ACC112 (cell line): ENCODE results near the gene PRR19.

ENCODE experiments used
- H2AFZ ChIP-seq: fragments of 200-600 bp; sonication (generic); one replicate; pipeline ENCODE4 v1.6.0; 2017; ENCODE audit warnings: antibody characterized with exemption, low read length; ENCODE audit not compliant: unreplicated experiment
- H3K27ac ChIP-seq: fragments of 200-600 bp; sonication (generic); 2 replicates; pipeline ENCODE4 v1.5.1; 2014; ENCODE audit warnings: low read depth, mild to moderate bottlenecking, antibody characterized with exemption, low read length, moderate library complexity
- H3K27me3 ChIP-seq: fragments of 200-600 bp; sonication (generic); 2 replicates; pipeline ENCODE4 v1.6.1; 2014; ENCODE audit warnings: mild to moderate bottlenecking, antibody characterized with exemption, low read length, moderate library complexity, mixed read lengths; ENCODE audit not compliant: insufficient read depth
- H3K36me3 ChIP-seq: fragments of 200-600 bp; sonication (generic); 2 replicates; pipeline ENCODE4 v1.6.1; 2016; ENCODE audit warnings: mild to moderate bottlenecking, antibody characterized with exemption, low read length, moderate library complexity, mixed read lengths; ENCODE audit not compliant: insufficient read depth
- H3K4me1 ChIP-seq: fragments of 200-600 bp; sonication (generic); one replicate; pipeline ENCODE4 v1.6.1; 2016; ENCODE audit warnings: low read length, mixed read lengths; ENCODE audit not compliant: insufficient read depth, unreplicated experiment, control insufficient read depth
- H3K4me3 ChIP-seq: fragments of 200-600 bp; sonication (generic); 2 replicates; pipeline ENCODE4 v1.5.1; 2014; ENCODE audit warnings: mild to moderate bottlenecking, low read depth, low read length
- H3K79me2 ChIP-seq: fragments of 200-600 bp; sonication (generic); one replicate; pipeline ENCODE4 v1.6.0; 2016; ENCODE audit warnings: low read length; ENCODE audit not compliant: control insufficient read depth, unreplicated experiment, insufficient read depth

The PRR19 gene

GRCh38 chr19:42290523-42291434 lies 11.2 kb upstream of the PRR19 start:
- H3K36me3 ChIP-seq, result 0 out of 2 replicates have a peak, but pooled peaks cover 5% of the 10 kb centered on the region
- no peak overlapping the region for H3K27ac ChIP-seq
- no peak overlapping the region for H3K4me3 ChIP-seq
- H3K79me2 ChIP-seq, result peaks cover 2% of the 10 kb centered on the region
- H2AFZ ChIP-seq, result no peak overlapping the region
- H3K4me1 ChIP-seq, result peaks cover 7% of the 10 kb centered on the region
- H3K27me3 ChIP-seq, result no peaks in the 10 kb centered on the region

- Histone ChIP-seq H3K4me1 (peaks cover under 1% of the 10 kb centered on the region), H2AFZ (no peak overlapping the region), H3K36me3 (0 out of 2 replicates have a peak, but pooled peaks cover 5% of the 10 kb centered on the region), H3K79me2 (no peaks in the 10 kb centered on the region), H3K27me3 (no peaks in the 10 kb centered on the region), H3K4me3 (no peak overlapping the region), H3K27ac (no peak overlapping the region)
Measured at GRCh38 chr19:42291435-42291810, 10.5 kb upstream of the PRR19 start.

GRCh38 chr19:42292042-42292960 lies 9.6 kb upstream of the PRR19 start:
- no peak overlapping the region for H3K27ac ChIP-seq
- H3K4me3 ChIP-seq, result no peak overlapping the region
- no peak overlapping the region for H2AFZ ChIP-seq
- no peaks in the 10 kb centered on the region for H3K4me1 ChIP-seq
- H3K79me2 ChIP-seq, result no peaks in the 10 kb centered on the region
- 0 out of 2 replicates have a peak, but pooled peaks cover under 1% of the 10 kb centered on the region for H3K36me3 ChIP-seq
- no peaks in the 10 kb centered on the region for H3K27me3 ChIP-seq

- Histone ChIP-seq H3K36me3 (no peaks in the 10 kb centered on the region), H3K27me3 (no peaks in the 10 kb centered on the region), H3K27ac (no peak overlapping the region), H2AFZ (no peak overlapping the region), H3K4me3 (no peak overlapping the region), H3K4me1 (no peaks in the 10 kb centered on the region), H3K79me2 (no peaks in the 10 kb centered on the region)
Measured at GRCh38 chr19:42292963-42293362, 9.0 kb upstream of the PRR19 start.

- H3K79me2 ChIP-seq, result no peaks in the 10 kb centered on the region
- no peaks in the 10 kb centered on the region for H3K4me1 ChIP-seq
- H3K4me3 ChIP-seq, result no peak overlapping the region
- H3K27me3 ChIP-seq, result no peaks in the 10 kb centered on the region
- H3K27ac ChIP-seq, result no peak overlapping the region
- no peaks in the 10 kb centered on the region for H3K36me3 ChIP-seq
- no peak overlapping the region for H2AFZ ChIP-seq
Measured at GRCh38 chr19:42293540-42293939, 8.4 kb upstream of the PRR19 start.

- H2AFZ ChIP-seq, result no peak overlapping the region
- H3K27ac ChIP-seq, result no peak overlapping the region
- no peaks in the 10 kb centered on the region for H3K36me3 ChIP-seq
- no peaks in the 10 kb centered on the region for H3K27me3 ChIP-seq
- no peaks in the 10 kb centered on the region for H3K79me2 ChIP-seq
- no peaks in the 10 kb centered on the region for H3K4me1 ChIP-seq
- H3K4me3 ChIP-seq, result no peak overlapping the region
Measured at GRCh38 chr19:42293948-42294347, 8.0 kb upstream of the PRR19 start.

- no peaks in the 10 kb centered on the region for H3K79me2 ChIP-seq
- H3K27me3 ChIP-seq, result no peaks in the 10 kb centered on the region
- no peaks in the 10 kb centered on the region for H3K36me3 ChIP-seq
- H3K4me1 ChIP-seq, result no peaks in the 10 kb centered on the region
- H2AFZ ChIP-seq, result no peak overlapping the region
- H3K4me3 ChIP-seq, result no peak overlapping the region
- no peak overlapping the region for H3K27ac ChIP-seq
Measured at GRCh38 chr19:42294471-42295137, 7.3 kb upstream of the PRR19 start.

- Histone ChIP-seq H3K4me1 (no peaks in the 10 kb centered on the region), H2AFZ (no peak overlapping the region), H3K4me3 (no peak overlapping the region), H3K27me3 (no peaks in the 10 kb centered on the region), H3K27ac (no peak overlapping the region), H3K79me2 (no peaks in the 10 kb centered on the region), H3K36me3 (no peaks in the 10 kb centered on the region)
Measured at GRCh38 chr19:42295342-42295741, 6.6 kb upstream of the PRR19 start.

GRCh38 chr19:42295831-42296525 lies 6.0 kb upstream of the PRR19 start:
- Histone ChIP-seq H3K4me3 (no peak overlapping the region), H3K4me1 (no peaks in the 10 kb centered on the region), H3K36me3 (no peaks in the 10 kb centered on the region), H3K27ac (no peak overlapping the region), H2AFZ (no peak overlapping the region), H3K27me3 (no peaks in the 10 kb centered on the region), H3K79me2 (no peaks in the 10 kb centered on the region)

- H3K4me1 ChIP-seq, result no peaks in the 10 kb centered on the region
- no peak overlapping the region for H3K27ac ChIP-seq
- no peak overlapping the region for H2AFZ ChIP-seq
- H3K4me3 ChIP-seq, result no peak overlapping the region
- H3K36me3 ChIP-seq, result no peaks in the 10 kb centered on the region
- no peaks in the 10 kb centered on the region for H3K79me2 ChIP-seq
- no peaks in the 10 kb centered on the region for H3K27me3 ChIP-seq
Measured at GRCh38 chr19:42297039-42297438, 4.9 kb upstream of the PRR19 start.
